ENCODE measurements around the gene BAZ2B. TPM values are rescaled to one million over a fixed set of nuclear protein-coding genes. Genes with fewer than 3 reads are reported as not detected.

BAZ2B gene
- polyA plus RNA-seq, 1 donor from 2014 or later = 150 TPM

DNA sequence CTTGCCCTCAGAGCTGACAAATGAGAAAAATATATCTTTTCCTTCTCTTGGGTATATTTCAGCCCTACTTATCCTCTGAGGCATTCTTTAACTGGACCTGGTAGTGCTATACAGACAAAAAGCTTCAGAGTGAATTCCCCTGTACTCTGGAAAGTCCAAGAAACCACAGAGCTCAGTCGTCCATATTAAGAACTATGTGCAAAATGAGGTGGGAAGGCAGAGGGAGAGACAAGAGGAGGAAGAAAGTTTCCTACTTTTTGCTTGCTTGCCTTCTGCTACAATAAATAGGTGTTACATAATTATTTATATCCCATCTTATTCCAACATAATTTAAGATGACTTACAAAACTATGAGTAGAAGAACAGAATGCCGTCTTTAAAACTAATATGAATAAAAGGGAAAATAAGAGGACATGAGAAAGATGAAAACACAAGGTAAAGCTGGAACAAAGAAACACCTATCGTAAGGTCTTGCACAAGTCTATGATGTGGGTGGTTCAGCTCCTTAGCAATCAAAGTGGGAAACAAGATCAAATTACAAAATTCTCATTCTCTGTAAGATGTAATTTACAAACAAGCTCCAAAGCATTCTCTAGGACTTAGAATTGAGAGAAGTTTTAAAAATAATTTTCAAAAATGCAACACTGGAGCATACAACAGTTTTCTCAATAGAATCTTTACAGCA lies 97.9 kb downstream of the BAZ2B start:
- H4K20me1 ChIP-seq (ENCODE audit: insufficient read depth) = no peaks in the 10 kb centered on the region
- H3K36me3 ChIP-seq (ENCODE audit: insufficient read depth, low read length) = no peaks in the 10 kb centered on the region
- H3F3A ChIP-seq (ENCODE audit: insufficient read depth, low read length, poor library complexity, severe bottlenecking) = no peaks in the 10 kb centered on the region
- H3K4me3 ChIP-seq (ENCODE audit: low read length) = no peak overlapping the region
- no peak overlapping the region for H3K9ac ChIP-seq (ENCODE audit: low read length)
- no peaks in the 10 kb centered on the region for H3K9me3 ChIP-seq (ENCODE audit: low read length)
- H3K4me2 ChIP-seq (ENCODE audit: low read length) = no peak overlapping the region
- no peaks in the 10 kb centered on the region for H3K27me3 ChIP-seq (ENCODE audit: insufficient read depth, low read depth, low read length)
- H3K27ac ChIP-seq (ENCODE audit: low read length) = no peak overlapping the region
- H3K79me2 ChIP-seq (replicated peaks; ENCODE audit: insufficient read depth, low read length) = peaks cover 40% of the 10 kb centered on the region
- no peaks in the 10 kb centered on the region for H3K9me2 ChIP-seq (ENCODE audit: insufficient read depth, low read length)
- TF ChIP-seq TAF1 (IDR thresholded peaks at IDR 0.05; ENCODE audit: low read depth) = no peak
- no peak for TF ChIP-seq EZH2 (IDR thresholded peaks at IDR 0.05; ENCODE audit: borderline replicate concordance, insufficient read depth, low read length, poor library complexity, severe bottlenecking)
- TF ChIP-seq, protein P1, sequence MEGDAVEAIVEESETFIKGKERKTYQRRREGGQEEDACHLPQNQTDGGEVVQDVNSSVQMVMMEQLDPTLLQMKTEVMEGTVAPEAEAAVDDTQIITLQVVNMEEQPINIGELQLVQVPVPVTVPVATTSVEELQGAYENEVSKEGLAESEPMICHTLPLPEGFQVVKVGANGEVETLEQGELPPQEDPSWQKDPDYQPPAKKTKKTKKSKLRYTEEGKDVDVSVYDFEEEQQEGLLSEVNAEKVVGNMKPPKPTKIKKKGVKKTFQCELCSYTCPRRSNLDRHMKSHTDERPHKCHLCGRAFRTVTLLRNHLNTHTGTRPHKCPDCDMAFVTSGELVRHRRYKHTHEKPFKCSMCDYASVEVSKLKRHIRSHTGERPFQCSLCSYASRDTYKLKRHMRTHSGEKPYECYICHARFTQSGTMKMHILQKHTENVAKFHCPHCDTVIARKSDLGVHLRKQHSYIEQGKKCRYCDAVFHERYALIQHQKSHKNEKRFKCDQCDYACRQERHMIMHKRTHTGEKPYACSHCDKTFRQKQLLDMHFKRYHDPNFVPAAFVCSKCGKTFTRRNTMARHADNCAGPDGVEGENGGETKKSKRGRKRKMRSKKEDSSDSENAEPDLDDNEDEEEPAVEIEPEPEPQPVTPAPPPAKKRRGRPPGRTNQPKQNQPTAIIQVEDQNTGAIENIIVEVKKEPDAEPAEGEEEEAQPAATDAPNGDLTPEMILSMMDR (IDR thresholded peaks at IDR 0.05; ENCODE audit: poor library complexity, severe bottlenecking) = no peak
- TF ChIP-seq, protein P2, sequence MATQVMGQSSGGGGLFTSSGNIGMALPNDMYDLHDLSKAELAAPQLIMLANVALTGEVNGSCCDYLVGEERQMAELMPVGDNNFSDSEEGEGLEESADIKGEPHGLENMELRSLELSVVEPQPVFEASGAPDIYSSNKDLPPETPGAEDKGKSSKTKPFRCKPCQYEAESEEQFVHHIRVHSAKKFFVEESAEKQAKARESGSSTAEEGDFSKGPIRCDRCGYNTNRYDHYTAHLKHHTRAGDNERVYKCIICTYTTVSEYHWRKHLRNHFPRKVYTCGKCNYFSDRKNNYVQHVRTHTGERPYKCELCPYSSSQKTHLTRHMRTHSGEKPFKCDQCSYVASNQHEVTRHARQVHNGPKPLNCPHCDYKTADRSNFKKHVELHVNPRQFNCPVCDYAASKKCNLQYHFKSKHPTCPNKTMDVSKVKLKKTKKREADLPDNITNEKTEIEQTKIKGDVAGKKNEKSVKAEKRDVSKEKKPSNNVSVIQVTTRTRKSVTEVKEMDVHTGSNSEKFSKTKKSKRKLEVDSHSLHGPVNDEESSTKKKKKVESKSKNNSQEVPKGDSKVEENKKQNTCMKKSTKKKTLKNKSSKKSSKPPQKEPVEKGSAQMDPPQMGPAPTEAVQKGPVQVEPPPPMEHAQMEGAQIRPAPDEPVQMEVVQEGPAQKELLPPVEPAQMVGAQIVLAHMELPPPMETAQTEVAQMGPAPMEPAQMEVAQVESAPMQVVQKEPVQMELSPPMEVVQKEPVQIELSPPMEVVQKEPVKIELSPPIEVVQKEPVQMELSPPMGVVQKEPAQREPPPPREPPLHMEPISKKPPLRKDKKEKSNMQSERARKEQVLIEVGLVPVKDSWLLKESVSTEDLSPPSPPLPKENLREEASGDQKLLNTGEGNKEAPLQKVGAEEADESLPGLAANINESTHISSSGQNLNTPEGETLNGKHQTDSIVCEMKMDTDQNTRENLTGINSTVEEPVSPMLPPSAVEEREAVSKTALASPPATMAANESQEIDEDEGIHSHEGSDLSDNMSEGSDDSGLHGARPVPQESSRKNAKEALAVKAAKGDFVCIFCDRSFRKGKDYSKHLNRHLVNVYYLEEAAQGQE (IDR thresholded peaks at IDR 0.05; ENCODE audit: borderline replicate concordance) = no peak
- TF ChIP-seq SMC3 (conservative IDR thresholded peaks at IDR 0.05; ENCODE audit: poor library complexity) = no peak
- TF ChIP-seq POLR2AphosphoS5 (IDR thresholded peaks at IDR 0.05) = no peak
- no peak for TF ChIP-seq EP300 (conservative IDR thresholded peaks at IDR 0.05; ENCODE audit: poor library complexity, severe bottlenecking)
- no peak for TF ChIP-seq RAD21 (conservative IDR thresholded peaks at IDR 0.05)
- no peak for TF ChIP-seq MXI1 (conservative IDR thresholded peaks at IDR 0.05; ENCODE audit: poor library complexity, severe bottlenecking)
- no peak overlapping the region for H2AFZ ChIP-seq (ENCODE audit: low read depth, low read length)

DNA sequence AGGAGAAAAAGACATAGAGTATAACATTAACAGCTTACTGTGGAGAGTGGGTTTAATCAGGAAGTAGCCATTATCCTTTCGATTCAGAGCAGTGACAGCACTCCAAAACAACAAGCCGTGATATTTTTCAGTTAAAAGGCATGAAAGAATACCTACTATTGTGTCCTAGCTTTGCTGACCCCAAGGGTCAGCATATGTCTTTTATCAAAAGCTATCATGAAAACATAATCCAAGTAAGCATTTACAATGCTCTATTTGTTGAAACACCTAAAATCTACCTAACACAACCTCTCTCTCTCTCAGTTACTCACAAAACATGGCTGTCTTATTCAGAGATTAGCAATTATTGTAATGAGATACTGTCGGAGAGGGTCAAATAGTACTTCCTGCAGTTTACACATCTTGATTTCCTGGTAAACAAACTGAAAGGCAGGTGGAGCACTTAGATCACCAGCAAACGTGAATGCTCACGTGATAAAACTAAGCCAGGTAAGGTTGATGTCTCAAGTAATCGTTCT lies 100.0 kb downstream of the BAZ2B start:
- Histone ChIP-seq H3K27ac (ENCODE audit: low read length) (peak overlapping the region; percentile 35), H4K20me1 (ENCODE audit: insufficient read depth) (no peaks in the 10 kb centered on the region), H3K4me2 (ENCODE audit: low read length) (peak overlapping the region; percentile 53), H3K27me3 (ENCODE audit: insufficient read depth, low read depth, low read length) (no peaks in the 10 kb centered on the region), H3K9ac (ENCODE audit: low read length) (peak overlapping the region; percentile 41), H3K36me3 (ENCODE audit: insufficient read depth, low read length) (no peaks in the 10 kb centered on the region), H3K79me2 (replicated peaks; ENCODE audit: insufficient read depth, low read length) (peaks cover 46% of the 10 kb centered on the region), H2AFZ (ENCODE audit: low read depth, low read length) (no peak overlapping the region), H3K9me3 (ENCODE audit: low read length) (no peaks in the 10 kb centered on the region), H3F3A (ENCODE audit: insufficient read depth, low read length, poor library complexity, severe bottlenecking) (no peaks in the 10 kb centered on the region), H3K9me2 (ENCODE audit: insufficient read depth, low read length) (no peaks in the 10 kb centered on the region), H3K4me3 (ENCODE audit: low read length) (peak overlapping the region; percentile 59)
- TF ChIP-seq EZH2 (IDR thresholded peaks at IDR 0.05; ENCODE audit: borderline replicate concordance, insufficient read depth, low read length, poor library complexity, severe bottlenecking) (no peak), RAD21 (conservative IDR thresholded peaks at IDR 0.05) (peak; percentile 62), TAF1 (IDR thresholded peaks at IDR 0.05; ENCODE audit: low read depth) (no peak), SMC3 (conservative IDR thresholded peaks at IDR 0.05; ENCODE audit: poor library complexity) (peak; percentile 57), MXI1 (conservative IDR thresholded peaks at IDR 0.05; ENCODE audit: poor library complexity, severe bottlenecking) (no peak), EP300 (conservative IDR thresholded peaks at IDR 0.05; ENCODE audit: poor library complexity, severe bottlenecking) (no peak), POLR2AphosphoS5 (IDR thresholded peaks at IDR 0.05) (peak; percentile 43)
- TF ChIP-seq, protein P2 (IDR thresholded peaks at IDR 0.05; ENCODE audit: borderline replicate concordance) = no peak
- TF ChIP-seq, protein P1 (IDR thresholded peaks at IDR 0.05; ENCODE audit: poor library complexity, severe bottlenecking) = peak; percentile 48
